G401 (cell line): Measurements from ENCODE around the gene CERK. TPM values are rescaled to one million over a fixed set of nuclear protein-coding genes. Genes with fewer than 3 reads are reported as not detected.
"Not testable (repeated sequence)": the region's sequence is repeated elsewhere in the genome, so short reads cannot be mapped to it uniquely, and the experiment has no call there.

Experiments
- DNase-seq: peaks from one replicate; pipeline ENCODE4 v3.0.0-alpha.2; 2015; ENCODE audit warnings: low spot score
- in situ Hi-C: cut with HindIII; loops from 2 replicates; pipeline ENCODE4 v1.10.0; 2016; ENCODE audit warnings: low sequenced_read_pairs, mixed read lengths
- total RNA-seq: library from RNA; depleted of rRNA; stranded (reverse); fragments of >200 nt; shearing (Covaris generic); gene quantifications from 2 replicates; pipeline ENCODE4 v1.2.3, GENCODE V29; 2014; rRNA removed

CERK gene
- total RNA-seq, 1 experiment from 2014 or later: 70.0 TPM

DNA sequence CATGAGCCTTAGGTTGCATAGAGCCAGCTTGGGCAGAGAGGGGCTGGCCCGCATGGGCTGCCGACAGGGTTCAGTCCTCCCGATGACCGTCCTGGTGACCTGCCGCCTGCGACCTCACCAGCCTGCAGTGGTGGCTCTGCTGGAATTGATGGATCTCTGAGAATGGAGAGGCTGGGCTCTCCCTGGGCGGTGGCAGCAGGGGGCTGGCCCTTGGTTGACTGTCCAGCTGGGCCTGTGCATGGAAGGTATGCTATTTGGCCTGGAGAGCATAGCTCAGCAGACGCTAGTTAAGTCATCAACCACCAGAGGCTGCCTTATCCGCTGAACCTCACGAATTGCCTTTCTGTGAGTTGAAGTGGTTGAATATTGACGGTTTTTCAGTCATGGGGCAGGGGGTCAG lies 98.2 kb downstream of the CERK start:
- DNase-seq: no peak
- in situ Hi-C loops: no loop called here

DNA sequence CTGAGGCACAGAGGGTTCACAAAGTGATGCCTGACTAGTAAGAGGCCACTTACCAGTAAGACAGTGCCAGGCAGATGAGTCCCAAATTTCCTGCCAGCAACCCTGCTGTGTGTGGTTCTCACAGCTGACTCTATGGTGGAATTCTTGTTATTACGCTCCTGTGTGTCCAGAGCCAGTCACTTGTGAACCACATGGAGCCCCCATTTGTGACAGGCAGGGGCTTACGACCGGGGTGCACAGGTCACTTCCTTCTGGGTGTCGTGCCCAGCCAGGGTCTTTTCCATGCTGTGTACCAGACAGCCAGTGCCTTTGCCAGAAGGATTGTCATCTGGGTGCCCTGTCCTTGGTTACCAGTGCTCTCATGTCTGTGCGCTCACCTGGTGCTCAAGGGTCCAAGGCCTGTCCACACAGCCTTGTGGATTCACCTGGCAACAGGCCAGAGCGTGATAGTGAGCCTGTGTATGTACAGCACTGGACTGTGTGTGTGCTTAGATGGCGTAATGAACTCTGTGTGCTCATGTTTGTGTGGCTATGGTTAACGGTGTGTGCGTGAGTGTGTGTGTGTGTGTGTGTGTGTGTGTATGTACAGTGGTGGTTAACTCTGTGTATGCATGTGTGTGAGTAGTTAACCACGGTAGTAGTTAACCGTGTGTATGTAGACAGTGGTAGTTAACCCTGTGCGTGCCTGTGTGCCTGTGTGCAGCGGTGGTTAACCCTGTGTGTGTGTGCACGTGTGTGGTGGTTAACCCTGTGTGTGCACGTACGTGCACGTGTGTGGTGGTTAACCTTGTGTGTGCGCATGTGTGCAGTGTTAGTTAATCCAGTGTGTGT lies 99.2 kb downstream of the CERK start:
- DNase-seq: no peak
- in situ Hi-C loops: no loop called here

DNA sequence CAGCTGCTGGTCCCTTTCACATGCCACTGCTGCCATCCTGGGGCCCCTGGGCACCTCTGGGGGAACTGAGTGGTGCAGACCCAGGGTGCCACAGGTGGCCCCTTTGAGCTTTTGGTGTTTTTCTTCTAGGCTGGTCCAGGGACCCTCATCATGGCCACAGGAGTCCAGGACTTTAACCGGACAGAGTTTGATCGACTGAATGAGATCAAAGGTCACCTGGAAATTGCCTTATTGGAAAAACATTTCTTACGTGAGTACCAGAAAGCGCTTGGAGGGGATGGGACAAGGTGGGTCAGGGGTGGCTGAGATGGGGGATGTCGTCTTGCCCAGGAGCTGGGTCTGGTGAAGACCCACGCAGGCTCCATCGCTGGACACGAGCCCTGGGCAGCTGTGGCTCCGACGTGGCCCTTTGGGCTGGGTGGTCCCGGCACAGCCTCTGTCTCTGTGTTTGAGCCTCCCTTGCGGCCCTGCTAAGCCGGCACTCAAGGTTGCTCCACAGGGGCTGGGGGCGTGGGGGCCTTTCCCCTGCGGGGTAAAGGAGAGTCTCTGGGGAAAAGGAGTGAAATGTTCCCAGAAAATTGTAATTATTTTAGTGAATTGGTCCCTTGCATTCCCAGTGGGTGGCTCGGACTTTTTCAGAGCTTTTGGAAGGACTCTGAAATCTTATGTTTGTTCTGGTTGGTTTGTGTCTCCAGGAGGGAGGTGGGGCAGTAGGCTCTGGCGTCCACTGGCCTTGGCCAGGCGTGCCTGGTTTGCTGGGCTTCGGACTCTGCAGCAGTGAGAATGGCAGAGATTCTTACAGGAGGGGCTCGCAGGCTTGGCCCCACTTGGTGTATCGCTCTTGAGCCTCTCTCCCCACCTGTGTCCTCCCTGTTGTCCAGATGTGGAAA lies 100.1 kb downstream of the CERK start:
- DNase-seq: no peak
- in situ Hi-C loops: no loop called here

DNA sequence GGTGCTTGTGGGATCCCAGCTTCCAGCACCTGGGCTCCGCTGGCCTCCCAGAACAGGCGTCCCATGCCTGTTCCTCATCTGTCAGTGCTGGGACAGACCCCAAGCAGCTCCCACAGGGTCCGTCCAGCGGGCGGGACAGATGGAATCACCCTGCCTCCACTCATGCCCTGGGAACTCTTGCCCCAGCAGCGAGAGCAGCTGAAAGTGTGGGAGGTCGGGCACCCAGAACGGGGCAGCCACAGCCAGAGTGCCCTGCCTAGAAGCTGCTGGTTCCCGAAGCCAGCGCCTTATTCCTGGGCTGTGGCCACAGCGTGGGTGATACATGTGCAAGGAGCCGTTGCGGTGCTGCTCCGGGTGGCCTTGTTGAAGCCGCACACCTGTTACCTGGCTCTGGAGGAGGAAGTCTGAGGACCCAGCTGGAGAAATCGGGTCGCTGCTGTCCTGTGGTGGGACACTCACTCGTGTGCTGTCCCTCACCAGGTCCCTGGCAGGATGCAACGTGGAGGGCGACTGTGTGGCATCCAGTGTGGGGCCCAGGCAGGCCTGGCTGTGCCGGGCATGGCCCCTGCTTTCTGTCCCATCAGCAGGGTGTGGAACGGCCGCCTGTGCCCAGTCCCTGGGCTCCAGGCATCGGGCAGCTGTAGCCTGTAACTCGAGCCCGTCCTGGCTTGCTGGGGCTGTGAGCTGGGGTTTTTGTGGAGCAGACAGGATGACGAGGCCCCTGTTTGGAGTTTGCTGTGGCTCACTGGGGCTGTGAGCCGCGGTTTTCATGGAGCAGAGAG lies 101.6 kb downstream of the CERK start:
- no peak for DNase-seq
- in situ Hi-C loops: no loop called here

DNA sequence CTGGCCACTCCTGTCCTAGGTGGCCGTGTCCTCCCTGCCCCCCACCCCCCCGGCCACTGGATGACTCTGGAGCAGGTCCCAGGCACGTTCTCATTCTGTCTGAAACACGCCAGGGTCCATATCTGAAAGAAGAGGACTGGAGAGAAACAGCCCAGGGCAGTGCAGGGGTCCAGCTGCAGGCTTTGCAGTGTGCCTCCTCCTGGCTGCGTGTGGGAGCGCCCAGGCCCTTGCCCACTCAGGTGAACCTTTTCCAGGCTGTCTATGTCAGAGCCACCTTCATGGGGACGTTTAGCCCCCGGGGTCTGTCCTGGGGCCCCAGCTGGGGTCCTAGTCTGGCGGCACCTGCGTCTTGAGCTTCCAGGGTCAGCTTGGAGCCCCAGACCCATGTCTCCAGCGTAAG lies 102.3 kb downstream of the CERK start:
- in situ Hi-C loops: no loop called here
- DNase-seq: no peak

DNA sequence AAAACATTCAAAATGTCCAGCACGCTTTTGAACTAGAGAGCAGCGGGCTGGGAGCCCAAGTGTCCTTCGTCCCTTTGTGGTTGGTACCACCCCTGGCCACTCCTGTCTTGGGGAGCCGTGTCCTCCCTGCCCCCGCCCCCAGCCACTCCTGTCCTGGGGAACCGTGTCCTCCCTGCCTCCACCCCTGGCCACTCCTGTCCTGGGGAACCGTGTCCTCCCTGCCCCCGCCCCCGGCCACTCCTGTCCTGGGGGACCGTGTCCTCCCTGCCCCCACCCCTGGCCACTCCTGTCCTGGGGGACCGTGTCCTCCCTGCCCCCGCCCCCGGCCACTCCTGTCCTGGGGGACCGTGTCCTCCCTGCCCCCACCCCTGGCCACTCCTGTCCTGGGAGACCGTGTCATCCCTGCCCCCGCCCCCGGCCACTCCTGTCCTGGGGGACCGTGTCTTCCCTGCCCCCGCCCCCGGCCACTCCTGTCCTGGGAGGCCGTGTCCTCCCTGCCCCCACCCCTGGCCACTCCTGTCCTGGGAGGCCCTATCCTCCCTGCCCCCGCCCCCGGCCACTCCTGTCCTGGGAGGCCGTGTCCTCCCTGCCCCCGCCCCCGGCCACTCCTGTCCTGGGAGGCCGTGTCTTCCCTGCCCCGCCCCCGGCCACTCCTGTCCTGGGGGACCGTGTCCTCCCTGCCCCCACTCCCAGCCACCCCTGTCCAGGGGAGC lies 102.9 kb downstream of the CERK start:
- DNase-seq, in situ Hi-C loops: not testable (repeated sequence)

Other genes with a start within 250 kb of the CERK start
- gene CELSR1, start 200.6 kb downstream of the CERK start, total RNA-seq: 5.5 and 10.1 TPM in 2 replicates
- gene GRAMD4, start 117.9 kb downstream of the CERK start, total RNA-seq: 23.5 and 45.4 TPM in 2 replicates
- gene TBC1D22A, start 24.4 kb upstream of the CERK start, total RNA-seq: 11.1 and 14.1 TPM in 2 replicates